GM18870 (cell line): ENCODE measurements around the gene MMP3.

Experiments used
- ATAC-seq: cut with Tn5 transposase; IDR thresholded peaks from one replicate; pipeline ENCODE4 v1.9.1; 2021; ENCODE audit warnings: moderate library complexity; ENCODE audit not compliant: unreplicated experiment

MMP3 gene

GRCh38 chr11:102792604-102793003, 50.8 kb downstream of the MMP3 start:
- no peak for ATAC-seq

- no peak for ATAC-seq
Measured at GRCh38 chr11:102791271-102792036, 52.0 kb downstream of the MMP3 start.

GRCh38 chr11:102788334-102788995, 54.9 kb downstream of the MMP3 start:
- ATAC-seq, result no peak
